Neural cell (in vitro differentiated cells): ENCODE results near the gene AHI1.

Source experiments
- EP300 ChIP-seq: fragments of 450-650 bp; conservative IDR thresholded peaks from 2 replicates; pipeline ENCODE4 v1.6.1; 2014; ENCODE audit warnings: antibody characterized with exemption, mild to moderate bottlenecking, moderate library complexity; ENCODE audit not compliant: poor library complexity, severe bottlenecking
- EZH2 ChIP-seq: fragments of 200-600, 300-800 bp; shearing (Covaris generic), sonication (generic); IDR thresholded peaks from 2 replicates; pipeline ENCODE4 v1.6.1; 2014; ENCODE audit warnings: antibody characterized with exemption, low read length, borderline replicate concordance, mild to moderate bottlenecking; ENCODE audit not compliant: insufficient read depth, poor library complexity, severe bottlenecking
- MXI1 ChIP-seq: fragments of 450-650 bp; conservative IDR thresholded peaks from 2 replicates; pipeline ENCODE4 v1.6.1; 2014; ENCODE audit warnings: antibody characterized with exemption, mild to moderate bottlenecking; ENCODE audit not compliant: poor library complexity, severe bottlenecking
- POLR2AphosphoS5 ChIP-seq: IDR thresholded peaks from 2 replicates; pipeline ENCODE4 v1.6.1; 2012
- TAF1 ChIP-seq: IDR thresholded peaks from 2 replicates; pipeline ENCODE4 v1.6.1; 2012; ENCODE audit warnings: low read depth
- TF ChIP-seq, protein P1 (sequence below): fragments of 450-650 bp; IDR thresholded peaks from 2 replicates; pipeline ENCODE4 v1.5.1; 2014; ENCODE audit warnings: antibody characterized with exemption, mild to moderate bottlenecking, moderate library complexity; ENCODE audit not compliant: poor library complexity, severe bottlenecking

DNA sequence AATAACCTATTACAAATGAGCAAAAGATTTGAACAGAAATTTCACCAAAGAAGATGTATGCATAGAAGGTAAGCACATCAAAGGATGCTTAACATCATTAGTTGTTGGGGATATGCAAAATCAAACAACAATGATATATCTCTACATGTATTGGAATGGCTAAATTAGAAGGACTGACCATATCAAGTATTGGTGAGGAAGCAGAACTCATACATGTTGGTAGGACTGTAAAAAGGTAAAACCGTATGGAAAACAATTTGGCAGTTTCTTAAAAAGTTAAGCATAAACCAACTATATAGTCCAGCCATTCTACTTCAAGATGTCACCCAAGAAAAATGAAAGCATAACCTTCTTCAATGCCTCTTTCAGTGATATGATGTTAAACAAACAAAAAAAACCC lies 202.5 kb downstream of the AHI1 start:
- no peak for TF ChIP-seq MXI1
- no peak for TF ChIP-seq EZH2
- no peak for TF ChIP-seq TAF1
- no peak for TF ChIP-seq EP300
- TF ChIP-seq POLR2AphosphoS5: no peak
- TF ChIP-seq, protein P1, sequence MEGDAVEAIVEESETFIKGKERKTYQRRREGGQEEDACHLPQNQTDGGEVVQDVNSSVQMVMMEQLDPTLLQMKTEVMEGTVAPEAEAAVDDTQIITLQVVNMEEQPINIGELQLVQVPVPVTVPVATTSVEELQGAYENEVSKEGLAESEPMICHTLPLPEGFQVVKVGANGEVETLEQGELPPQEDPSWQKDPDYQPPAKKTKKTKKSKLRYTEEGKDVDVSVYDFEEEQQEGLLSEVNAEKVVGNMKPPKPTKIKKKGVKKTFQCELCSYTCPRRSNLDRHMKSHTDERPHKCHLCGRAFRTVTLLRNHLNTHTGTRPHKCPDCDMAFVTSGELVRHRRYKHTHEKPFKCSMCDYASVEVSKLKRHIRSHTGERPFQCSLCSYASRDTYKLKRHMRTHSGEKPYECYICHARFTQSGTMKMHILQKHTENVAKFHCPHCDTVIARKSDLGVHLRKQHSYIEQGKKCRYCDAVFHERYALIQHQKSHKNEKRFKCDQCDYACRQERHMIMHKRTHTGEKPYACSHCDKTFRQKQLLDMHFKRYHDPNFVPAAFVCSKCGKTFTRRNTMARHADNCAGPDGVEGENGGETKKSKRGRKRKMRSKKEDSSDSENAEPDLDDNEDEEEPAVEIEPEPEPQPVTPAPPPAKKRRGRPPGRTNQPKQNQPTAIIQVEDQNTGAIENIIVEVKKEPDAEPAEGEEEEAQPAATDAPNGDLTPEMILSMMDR: no peak
